ENCODE measurements around the gene TRAPPC11.

Gene TRAPPC11

DNA sequence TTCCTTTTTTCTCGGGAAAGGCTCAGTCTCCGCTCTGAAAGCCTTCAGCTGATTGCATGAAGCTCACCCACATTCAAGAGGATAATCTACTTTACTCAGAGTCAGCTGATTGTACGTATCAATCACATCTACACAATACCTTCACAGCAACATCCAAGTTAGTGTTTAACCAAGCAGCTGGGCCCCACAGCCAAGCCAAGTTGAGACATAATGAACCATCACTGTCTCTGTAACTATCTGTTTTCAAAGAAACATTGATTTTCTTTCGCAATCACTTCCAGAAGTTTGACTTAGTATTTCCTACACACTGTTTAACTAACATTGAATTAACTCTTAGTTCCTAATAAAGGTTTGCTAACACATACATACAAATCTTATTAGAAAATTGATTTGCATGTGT, 40.4 kb upstream of the TRAPPC11 start:
- no peak overlapping the region for H2AFZ ChIP-seq (ENCODE audit: low read depth, low read length, severe bottlenecking)

GRCh38 chr4:183620421-183620820, 38.7 kb upstream of the TRAPPC11 start:
- Histone ChIP-seq H2AFZ (ENCODE audit: low read depth, low read length, severe bottlenecking) (no peak overlapping the region), H3K79me2 (ENCODE audit: insufficient read depth, low read length) (no peaks in the 10 kb centered on the region), H3K4me3 (ENCODE audit: insufficient read depth, low read length, poor library complexity, severe bottlenecking) (no peak overlapping the region), H3K36me3 (ENCODE audit: low read length) (no peaks in the 10 kb centered on the region), H3K27ac (ENCODE audit: low read depth, low read length) (no peak overlapping the region), H3F3A (ENCODE audit: insufficient read depth) (no peaks in the 10 kb centered on the region), H3K4me2 (ENCODE audit: low read depth, low read length, poor library complexity, severe bottlenecking) (no peak overlapping the region), H3K9me2 (replicated peaks; ENCODE audit: insufficient read depth, low read length) (no peaks in the 10 kb centered on the region), H3K9ac (ENCODE audit: low read length) (no peak overlapping the region), H3K27me3 (ENCODE audit: low read length) (no peaks in the 10 kb centered on the region), H4K20me1 (ENCODE audit: low read depth, low read length) (no peaks in the 10 kb centered on the region), H3K9me3 (ENCODE audit: insufficient read depth, low read length) (no peaks in the 10 kb centered on the region)
- TF ChIP-seq, protein P1, sequence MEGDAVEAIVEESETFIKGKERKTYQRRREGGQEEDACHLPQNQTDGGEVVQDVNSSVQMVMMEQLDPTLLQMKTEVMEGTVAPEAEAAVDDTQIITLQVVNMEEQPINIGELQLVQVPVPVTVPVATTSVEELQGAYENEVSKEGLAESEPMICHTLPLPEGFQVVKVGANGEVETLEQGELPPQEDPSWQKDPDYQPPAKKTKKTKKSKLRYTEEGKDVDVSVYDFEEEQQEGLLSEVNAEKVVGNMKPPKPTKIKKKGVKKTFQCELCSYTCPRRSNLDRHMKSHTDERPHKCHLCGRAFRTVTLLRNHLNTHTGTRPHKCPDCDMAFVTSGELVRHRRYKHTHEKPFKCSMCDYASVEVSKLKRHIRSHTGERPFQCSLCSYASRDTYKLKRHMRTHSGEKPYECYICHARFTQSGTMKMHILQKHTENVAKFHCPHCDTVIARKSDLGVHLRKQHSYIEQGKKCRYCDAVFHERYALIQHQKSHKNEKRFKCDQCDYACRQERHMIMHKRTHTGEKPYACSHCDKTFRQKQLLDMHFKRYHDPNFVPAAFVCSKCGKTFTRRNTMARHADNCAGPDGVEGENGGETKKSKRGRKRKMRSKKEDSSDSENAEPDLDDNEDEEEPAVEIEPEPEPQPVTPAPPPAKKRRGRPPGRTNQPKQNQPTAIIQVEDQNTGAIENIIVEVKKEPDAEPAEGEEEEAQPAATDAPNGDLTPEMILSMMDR (IDR thresholded peaks at IDR 0.05; ENCODE audit: insufficient read depth, low read length, poor library complexity, severe bottlenecking): no peak
- TF ChIP-seq EZH2phosphoT487 (conservative IDR thresholded peaks at IDR 0.05; ENCODE audit: low read length): no peak

More for the DNA sequence above, 40.4 kb upstream of the TRAPPC11 start:
- H3K27me3 ChIP-seq (ENCODE audit: low read length): no peaks in the 10 kb centered on the region
- TF ChIP-seq, protein P1 (IDR thresholded peaks at IDR 0.05; ENCODE audit: insufficient read depth, low read length, poor library complexity, severe bottlenecking): no peak
- no peak for TF ChIP-seq EZH2phosphoT487 (conservative IDR thresholded peaks at IDR 0.05; ENCODE audit: low read length)
- H3K9me2 ChIP-seq (replicated peaks; ENCODE audit: insufficient read depth, low read length): no peaks in the 10 kb centered on the region
- no peak overlapping the region for H3K4me3 ChIP-seq (ENCODE audit: insufficient read depth, low read length, poor library complexity, severe bottlenecking)
- H3K9ac ChIP-seq (ENCODE audit: low read length): no peak overlapping the region
- H3K79me2 ChIP-seq (ENCODE audit: insufficient read depth, low read length): no peaks in the 10 kb centered on the region
- H3K4me2 ChIP-seq (ENCODE audit: low read depth, low read length, poor library complexity, severe bottlenecking): no peak overlapping the region
- no peaks in the 10 kb centered on the region for H3K9me3 ChIP-seq (ENCODE audit: insufficient read depth, low read length)
- no peak overlapping the region for H3K27ac ChIP-seq (ENCODE audit: low read depth, low read length)
- no peaks in the 10 kb centered on the region for H3F3A ChIP-seq (ENCODE audit: insufficient read depth)
- H4K20me1 ChIP-seq (ENCODE audit: low read depth, low read length): no peaks in the 10 kb centered on the region
- no peaks in the 10 kb centered on the region for H3K36me3 ChIP-seq (ENCODE audit: low read length)

- TF ChIP-seq, protein P1 (IDR thresholded peaks at IDR 0.05; ENCODE audit: insufficient read depth, low read length, poor library complexity, severe bottlenecking): no peak
- TF ChIP-seq EZH2phosphoT487 (conservative IDR thresholded peaks at IDR 0.05; ENCODE audit: low read length): no peak
- Histone ChIP-seq H3K79me2 (ENCODE audit: insufficient read depth, low read length) (no peaks in the 10 kb centered on the region), H4K20me1 (ENCODE audit: low read depth, low read length) (no peaks in the 10 kb centered on the region), H3K9me2 (replicated peaks; ENCODE audit: insufficient read depth, low read length) (no peaks in the 10 kb centered on the region), H3K9ac (ENCODE audit: low read length) (no peak overlapping the region), H3K36me3 (ENCODE audit: low read length) (no peaks in the 10 kb centered on the region), H2AFZ (ENCODE audit: low read depth, low read length, severe bottlenecking) (no peak overlapping the region), H3K9me3 (ENCODE audit: insufficient read depth, low read length) (no peaks in the 10 kb centered on the region), H3K4me2 (ENCODE audit: low read depth, low read length, poor library complexity, severe bottlenecking) (no peak overlapping the region), H3K27ac (ENCODE audit: low read depth, low read length) (no peak overlapping the region), H3K4me3 (ENCODE audit: insufficient read depth, low read length, poor library complexity, severe bottlenecking) (no peak overlapping the region), H3F3A (ENCODE audit: insufficient read depth) (no peaks in the 10 kb centered on the region), H3K27me3 (ENCODE audit: low read length) (no peaks in the 10 kb centered on the region)
Observed at GRCh38 chr4:183621875-183622274, 37.2 kb upstream of the TRAPPC11 start.

Data from SU-DHL-6 (cell line).